GM21367 (cell line): ENCODE results near the gene LRMDA.

ENCODE experiments used
- ATAC-seq: cut with Tn5 transposase; IDR thresholded peaks from one replicate; pipeline ENCODE4 v1.9.1; 2021; ENCODE audit not compliant: unreplicated experiment

Gene LRMDA

DNA sequence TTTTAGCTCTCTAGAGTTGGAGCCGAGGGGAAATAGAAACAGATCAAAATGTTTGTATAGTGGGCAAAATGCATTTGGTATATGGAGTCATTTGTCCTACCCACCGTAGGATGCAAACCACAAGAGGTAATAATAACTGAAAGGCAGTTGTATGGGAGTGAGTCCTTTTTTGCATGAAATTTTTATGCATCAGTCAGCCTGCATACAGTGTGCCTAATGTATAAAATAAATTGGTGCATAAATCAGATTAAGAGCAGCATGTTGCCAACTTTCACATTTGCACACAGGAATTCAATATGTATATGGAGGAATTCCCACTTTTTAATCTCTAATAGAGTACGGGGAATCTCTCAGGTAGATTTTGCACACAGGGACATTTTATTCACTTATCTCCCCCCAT lies 262.8 kb downstream of the LRMDA start:
- ATAC-seq, result no peak

DNA sequence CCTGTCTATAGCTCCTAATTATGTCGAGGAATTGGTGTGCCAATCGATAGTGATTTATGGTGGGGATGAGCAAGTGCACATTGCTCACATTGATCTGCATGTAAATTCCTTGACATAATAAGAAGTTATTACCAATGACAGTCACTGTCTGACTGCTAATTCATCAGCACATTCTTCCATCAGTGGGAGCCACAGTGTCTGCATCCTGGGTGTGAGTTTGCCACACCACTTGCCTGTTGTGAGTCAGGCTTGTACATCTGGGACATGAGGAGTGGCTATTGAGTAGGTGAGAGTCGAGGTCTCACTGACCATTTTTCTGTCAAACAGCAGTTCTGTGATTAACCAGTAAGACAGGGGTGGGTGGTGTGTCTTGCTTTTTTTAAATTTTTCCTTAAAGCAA lies 263.4 kb downstream of the LRMDA start:
- ATAC-seq, result no peak

DNA sequence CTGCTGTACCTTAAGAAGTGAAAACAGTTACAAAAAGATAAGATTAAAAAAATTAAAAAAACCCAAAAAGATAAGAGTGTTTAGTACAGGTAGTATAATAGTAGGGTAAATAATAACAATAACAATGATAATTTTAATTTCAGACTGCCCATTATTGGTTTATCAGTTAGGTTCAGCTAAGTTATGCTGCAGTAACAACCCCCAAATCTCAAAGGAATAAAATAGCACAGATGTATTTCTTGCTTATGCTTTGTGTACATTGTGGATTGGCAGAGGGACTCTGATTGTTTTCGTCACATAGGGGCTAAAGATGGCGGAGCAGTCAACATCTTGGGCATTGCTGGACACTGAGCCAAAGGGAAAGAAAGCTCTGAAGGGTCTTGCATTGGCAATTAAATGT lies 264.6 kb downstream of the LRMDA start:
- ATAC-seq, result no peak

DNA sequence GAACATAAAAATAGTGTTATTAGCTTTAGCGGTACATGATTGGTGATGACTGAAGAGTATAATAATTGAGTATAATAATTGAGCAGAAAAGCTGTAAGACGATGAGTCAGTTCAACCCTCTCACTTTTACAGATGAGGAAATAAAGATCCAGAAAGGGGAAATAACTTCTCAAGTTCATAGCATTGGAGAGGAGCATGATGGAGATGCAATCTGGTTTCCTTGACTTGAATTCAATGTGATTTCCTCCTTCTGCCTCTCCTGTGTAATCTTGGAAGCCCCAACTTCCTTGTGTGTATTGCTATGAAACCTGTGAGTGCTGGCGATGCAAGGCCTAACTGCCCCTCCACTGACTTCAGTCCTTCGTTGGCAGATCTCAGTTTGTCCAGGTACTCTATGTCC lies 265.1 kb downstream of the LRMDA start:
- ATAC-seq, result no peak

DNA sequence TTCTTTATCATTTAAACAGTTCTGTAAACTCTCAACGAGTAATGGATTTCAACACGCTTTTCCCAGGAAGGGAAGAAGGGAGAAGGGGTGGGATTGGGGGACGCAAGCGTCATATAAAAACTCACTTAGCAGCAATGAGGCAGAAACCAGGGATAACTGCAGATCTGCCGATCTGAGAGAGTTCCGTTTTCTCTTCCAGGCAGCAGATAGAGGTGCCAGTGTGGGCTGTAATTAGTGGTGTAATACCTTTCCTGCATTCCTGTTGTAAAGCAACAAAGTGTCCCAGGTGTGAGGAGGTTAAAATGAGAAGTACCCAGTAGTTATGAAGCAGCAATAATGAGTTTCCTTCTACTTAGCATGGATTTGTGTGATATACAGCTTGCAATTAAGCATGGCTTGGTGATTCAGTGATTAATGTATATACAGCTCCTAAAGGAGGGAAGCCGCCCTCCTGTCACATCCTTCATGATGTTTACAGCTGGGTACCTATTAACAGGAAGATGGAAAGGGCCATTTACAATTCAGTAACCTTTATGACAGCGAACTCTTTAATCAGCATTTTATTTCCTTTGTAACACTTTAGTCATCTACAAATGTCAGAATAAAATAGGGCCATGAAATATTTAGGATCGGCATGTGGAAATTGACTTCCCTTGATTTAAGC lies 271.9 kb downstream of the LRMDA start:
- ATAC-seq, result no peak

DNA sequence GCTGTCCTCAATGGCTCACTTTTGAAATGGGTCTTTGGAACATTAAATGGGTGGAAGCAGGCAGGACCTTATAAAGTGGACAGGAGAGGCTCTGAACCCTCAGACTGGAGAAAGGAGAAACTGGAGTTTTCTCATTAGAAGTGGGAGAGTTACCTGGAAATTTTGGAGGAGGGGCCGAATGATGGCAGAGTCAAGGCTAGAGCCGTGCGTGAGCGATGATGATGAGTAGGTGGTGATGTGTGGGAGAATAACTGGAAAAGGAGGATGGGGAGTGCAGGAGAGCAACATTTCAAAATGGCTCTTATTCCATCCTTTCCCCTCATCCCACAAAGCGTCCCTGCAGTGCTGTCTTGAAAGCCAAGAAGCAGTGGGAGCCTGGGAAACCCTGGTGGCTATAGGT lies 274.0 kb downstream of the LRMDA start:
- no peak for ATAC-seq

DNA sequence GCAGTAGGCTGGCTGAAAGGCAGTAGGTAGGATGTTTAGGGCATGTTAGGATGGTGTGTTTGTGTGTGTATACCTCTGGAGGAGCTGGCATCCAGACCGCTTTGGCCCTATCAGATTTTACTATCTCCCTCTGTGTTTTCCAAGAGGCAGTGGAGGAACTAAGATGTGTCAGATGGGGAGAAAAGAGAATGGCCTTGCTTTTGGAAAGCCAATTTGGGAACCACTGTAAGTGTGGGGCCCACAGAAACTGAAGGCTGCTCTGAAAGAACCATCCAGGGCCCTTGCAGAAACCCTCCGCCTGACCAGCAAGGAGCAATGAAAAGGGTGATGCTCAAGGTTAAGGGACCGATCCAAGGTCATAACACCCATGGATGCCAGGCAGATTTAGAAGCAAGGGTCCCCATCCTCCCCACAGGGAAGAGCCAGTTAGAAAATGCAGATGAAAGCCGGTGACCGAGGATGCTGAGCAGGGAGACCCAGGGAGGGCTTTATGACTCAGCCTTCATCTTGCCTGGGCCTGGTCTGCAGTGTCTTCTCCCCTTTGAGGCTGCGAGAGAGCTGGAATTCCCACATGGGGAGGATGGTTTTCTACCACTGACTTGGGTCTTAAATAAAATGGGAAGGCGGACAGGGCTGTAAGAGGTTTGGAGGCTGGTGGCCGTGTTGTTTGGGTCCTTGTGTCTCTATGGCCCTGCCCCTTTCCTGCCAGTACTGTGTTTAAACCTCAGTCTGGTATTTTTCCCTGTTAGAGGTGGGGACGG lies 275.8 kb downstream of the LRMDA start:
- ATAC-seq, result no peak

DNA sequence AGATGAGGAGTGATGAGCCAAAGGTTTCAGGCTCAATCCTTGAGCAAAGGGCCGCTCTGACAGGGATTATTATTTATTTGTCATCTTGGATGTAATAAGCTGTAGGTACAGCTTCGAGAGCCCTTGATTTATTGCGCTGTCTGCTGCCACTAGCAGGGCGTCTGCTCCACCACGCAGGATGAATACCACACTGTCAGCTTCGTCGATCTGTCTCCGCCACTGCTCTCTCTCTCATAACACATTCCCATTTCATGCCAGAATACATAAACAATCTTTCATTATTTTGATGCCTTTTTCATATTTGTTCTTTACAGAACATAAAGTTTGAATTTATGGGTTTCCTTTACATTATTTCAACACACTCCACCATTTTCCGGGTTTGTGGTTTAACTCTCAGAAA lies 276.6 kb downstream of the LRMDA start:
- no peak for ATAC-seq

DNA sequence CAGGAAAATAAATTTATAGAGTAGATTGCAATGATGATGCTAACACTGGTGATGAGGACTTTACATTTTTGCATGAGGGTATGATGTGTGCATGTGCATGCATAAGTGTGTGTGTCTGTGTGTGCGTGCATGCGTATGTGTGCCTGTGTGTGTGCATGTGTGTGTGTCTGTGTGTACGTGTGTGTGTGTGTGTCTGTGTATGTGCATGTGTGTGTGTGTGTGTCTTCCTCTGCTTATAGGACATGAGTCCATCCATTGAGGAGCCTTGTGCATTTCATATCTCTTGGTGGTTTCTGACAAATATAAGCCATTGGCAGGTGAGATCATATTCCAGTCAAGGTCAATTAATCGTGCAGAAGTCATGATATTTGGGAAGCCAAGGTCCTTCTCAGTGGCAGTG lies 277.8 kb downstream of the LRMDA start:
- ATAC-seq, result no peak

DNA sequence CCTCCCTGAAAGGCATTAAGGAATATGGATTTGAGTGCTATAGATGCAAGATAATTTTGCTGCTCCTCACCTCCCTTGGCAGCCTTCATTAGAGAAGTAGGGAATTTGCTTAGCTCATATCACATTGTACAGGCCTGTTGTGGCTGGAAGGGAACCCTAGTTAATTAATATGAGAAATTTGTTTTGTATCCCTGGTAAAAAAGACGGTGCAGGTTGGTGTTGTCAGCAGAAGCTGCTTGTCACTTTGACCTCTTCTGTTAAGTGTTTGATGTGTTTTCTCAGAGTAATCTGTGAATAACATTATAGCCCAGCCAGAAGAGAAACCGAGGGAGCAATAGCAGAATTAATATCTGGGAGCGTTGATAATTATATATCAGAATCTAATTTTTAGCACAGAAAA lies 278.4 kb downstream of the LRMDA start:
- no peak for ATAC-seq

DNA sequence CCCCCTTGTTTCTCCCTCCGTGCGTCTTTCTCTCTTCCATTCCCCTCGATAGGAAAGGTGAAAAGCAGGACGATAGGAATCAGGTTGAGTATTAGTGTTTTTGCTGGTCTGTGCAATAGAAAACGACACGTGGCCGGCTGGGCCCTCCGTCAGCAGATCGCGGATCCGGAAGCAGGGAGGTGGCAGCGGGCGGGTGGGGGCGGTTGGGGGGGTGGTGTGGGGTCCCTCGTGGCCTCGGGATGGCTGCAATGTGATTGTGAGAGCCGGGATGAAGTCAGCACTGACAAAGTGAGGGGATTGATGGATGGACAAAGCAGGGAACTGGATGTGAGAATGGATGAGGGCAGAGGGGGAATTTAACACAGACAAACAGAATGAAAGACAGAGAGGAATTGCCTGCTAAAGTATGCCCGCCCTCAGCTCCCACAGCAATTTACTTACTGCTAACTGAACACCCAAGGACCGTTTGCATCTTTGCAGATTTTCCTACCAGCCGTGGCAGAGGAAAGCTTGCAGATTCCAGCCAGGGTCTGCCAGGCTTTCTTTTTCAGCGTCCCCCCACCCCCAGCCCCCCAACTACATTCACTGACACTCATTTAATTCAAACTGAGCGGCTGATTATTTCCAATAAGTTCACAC lies 280.9 kb downstream of the LRMDA start:
- ATAC-seq, result no peak

DNA sequence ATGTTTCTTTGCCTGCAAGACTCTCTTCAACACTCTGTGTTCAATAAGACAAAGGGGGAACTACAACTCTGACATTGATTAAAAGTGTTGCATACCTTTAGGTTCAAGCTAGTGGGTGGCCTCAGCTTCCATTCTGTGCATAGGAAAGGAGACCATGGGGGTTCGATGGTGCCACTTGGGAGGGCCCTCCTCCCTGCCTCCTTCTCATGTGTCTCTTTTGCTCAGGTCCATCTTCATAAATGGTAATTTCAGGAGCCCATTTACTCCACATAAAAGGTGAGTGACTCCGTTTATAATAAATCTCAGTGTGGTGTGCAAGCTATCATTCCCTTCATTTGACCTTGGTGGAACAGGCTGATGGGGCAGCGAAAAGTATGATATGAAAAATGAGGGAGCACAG lies 285.1 kb downstream of the LRMDA start:
- ATAC-seq, result no peak

DNA sequence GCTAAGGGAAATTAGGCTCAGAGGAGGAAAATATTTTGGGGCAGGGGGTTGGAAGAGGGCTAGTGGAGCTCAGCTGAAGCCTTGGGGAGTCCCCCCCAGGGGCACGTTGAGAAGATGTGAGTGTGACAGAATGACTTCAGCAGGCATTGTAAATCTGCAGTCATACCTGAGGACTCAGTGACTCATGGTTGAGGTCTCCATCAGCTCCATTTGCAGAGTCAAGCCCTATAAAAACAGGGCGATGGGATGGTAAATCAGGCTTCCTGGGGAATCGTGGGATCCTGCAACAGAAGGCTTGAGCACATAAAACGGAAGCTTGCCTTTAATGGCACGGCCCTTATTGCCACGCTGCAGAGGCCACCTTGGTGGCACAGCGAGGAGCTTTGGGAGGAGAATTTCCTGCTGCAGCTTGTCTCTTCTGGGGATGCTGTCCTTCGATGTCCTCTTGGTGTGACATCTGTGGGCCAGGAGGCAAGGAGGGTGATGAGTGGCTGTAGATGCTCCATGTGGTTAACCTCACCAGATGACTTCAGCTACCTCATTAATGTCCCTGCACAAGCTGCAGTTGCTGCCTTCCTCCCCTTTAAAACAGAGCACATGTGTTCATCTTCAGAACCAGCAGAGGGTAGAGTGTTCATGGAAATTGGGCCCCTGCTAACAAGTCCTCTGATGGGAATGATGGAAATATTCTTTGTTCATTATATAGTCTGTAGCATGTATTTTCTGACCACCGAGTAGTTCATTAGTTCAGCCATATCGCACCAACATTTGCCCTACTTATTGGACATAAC lies 285.9 kb downstream of the LRMDA start:
- ATAC-seq, result no peak

DNA sequence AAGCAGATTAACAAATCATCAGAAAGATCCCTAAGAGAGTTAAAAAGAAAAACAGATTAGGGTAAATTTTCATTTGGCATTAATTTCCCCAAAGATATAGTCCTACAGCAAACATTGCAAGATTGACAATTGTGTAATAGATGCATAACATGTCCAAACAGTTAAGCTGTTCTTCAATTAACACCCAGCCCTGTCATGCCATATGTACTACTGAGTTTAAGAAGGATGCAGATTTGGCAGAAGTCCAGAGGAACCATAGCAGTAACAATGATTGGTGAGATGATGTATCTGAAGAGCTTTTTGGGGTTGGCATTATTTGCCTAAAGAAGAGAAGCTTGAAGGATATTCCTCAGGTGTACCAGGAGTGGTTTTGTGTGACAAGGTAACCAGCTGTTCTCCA lies 287.6 kb downstream of the LRMDA start:
- no peak for ATAC-seq

DNA sequence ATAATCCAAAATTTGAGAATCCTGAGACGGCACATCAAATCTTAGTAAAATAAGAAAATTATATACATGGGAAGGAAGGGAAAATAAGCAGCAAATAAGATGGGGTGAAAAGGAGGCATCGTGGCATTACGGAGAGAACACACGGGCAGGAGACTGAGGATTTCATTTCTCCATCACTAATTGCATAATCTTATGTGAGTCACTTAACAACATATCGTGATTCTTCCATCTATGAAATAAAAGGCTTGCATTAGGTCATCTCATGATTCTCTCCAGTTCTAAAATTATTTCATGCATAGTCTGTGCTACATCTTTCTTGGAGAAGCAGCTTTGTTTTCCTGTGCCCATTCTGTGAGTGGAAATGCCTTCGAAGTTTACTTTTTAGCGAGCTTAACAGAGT lies 288.7 kb downstream of the LRMDA start:
- no peak for ATAC-seq

DNA sequence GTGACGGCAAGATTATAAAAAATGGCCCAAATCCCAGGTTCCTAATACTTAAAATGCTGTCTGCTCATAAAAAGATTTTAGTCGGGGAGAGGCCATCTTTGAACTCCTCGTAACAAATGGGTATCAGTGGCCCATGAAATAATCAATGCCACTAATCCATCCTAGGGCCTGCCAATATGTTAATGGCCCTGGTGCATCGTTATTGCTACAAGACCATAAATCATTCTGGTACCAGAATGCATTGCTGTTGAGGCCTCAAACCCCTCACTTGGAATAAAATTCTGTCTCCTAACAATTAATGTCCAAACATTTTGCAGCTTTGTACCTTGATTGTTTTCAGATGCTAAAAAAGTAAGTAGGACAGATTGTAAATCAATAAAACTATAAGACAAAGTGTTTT lies 290.6 kb downstream of the LRMDA start:
- ATAC-seq, result no peak

DNA sequence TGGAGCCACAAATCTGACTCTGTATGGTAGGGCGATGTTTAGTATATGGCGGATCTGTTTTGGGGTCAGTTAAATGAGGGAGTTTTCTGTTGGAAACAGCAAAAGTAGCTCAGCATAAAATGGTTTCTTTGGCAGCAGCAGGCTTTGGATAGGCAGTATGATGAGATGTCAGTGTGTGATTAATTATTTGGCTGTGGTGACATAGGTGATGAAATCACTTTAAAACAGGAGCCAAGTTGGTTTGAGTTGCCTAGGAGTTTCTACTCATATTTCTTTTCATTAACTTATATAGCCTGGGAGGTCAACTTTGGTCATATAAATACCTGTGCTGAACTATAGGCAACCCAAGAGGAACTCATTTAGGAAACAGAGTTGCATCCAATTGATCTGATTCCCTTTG lies 291.2 kb downstream of the LRMDA start:
- ATAC-seq, result no peak

DNA sequence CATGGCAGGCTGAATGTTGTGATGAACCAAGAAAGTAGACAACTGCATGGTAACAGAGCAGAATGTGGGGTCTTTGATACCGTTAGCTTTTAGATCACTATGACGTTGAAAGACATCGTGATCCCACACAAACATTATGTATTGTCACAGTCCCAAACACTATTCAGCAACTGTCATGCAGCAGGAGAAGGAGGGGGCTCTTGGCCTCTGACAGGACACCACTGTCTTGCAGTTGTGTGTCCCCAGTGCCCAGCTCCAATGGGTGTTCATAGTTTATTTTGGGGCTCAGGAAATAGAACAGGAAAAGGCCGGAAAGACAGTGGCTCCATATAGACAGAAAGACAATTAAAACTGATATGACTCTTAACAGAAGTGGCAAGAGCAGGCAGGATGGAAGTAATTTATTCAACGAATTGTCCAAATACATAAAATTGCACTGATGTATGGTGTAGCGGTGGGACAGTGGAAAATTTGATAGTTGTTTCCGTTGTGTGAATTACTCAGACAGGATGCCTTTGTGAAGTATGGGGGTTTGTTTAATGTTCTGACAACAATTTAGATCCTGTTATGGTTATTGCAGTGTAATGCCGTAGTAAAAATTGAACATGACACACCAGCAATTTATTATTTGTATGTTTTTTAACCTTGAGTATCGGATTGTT lies 292.0 kb downstream of the LRMDA start:
- no peak for ATAC-seq

DNA sequence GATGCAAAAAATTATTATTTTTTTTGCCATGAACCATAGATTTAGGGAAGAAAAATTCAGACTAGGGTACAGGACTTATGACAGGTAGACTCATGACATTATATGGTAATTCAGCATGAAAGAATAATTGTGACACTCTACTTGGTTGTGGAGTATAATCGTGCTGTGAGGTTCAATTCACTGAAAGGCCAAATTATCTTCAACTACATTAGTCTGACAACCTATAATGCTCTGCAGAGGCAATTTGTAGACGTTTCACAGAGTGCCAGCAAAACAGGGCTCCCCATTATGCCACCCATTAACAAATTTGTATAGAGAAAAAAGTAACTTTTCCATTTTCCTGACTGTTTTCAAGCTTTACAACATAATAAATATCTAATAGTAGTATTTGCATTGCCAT lies 292.6 kb downstream of the LRMDA start:
- no peak for ATAC-seq

DNA sequence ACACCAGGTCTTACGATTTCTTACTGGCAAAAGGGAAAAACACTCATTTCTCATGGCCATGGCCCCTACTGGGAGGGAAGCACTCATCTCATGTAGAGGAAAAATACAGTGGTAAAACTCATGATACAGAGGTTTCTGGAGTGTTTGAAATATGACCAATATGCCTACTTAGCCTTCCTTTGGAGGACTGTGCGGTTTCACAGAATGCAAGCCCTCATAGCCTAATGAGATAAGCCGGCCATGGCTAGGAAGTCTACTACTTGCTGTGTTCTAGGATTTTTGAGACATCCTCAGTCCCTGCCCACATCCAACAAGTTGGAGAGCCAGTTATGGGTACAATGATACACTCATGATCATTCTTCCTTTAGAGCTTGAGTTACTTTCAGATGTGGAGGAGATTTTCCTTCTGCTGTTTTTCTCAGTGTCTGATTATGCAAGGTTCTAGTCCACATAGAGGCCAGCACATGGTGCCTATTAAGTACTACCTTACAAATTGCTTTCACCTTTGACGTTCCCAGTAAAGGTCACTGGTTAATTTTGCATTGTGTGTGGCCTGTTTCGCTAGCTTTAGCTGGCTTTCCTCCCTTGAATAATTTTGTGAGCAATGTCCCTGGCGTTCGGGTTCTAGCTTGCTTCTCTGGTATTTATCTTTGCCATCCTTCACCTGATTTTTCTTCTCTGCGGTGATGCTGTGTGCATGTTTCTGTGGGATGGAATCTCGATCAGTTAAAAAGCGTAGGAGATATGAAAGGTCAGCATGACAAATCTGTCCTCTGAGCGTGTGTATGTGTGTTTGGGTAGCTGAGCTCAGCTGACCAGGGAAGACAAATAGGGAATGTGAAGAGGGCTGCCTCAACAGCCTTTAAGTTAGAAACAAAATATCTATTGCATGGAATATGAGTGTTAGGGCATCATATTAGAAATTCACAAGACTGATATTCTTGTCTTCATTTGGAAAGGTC lies 295.4 kb downstream of the LRMDA start:
- ATAC-seq, result no peak
